ENCODE results near the gene ATG12.
"Not testable (repeated sequence)": the region's sequence is repeated elsewhere in the genome, so short reads cannot be mapped to it uniquely, and the experiment has no call there.

Gene ATG12

DNA sequence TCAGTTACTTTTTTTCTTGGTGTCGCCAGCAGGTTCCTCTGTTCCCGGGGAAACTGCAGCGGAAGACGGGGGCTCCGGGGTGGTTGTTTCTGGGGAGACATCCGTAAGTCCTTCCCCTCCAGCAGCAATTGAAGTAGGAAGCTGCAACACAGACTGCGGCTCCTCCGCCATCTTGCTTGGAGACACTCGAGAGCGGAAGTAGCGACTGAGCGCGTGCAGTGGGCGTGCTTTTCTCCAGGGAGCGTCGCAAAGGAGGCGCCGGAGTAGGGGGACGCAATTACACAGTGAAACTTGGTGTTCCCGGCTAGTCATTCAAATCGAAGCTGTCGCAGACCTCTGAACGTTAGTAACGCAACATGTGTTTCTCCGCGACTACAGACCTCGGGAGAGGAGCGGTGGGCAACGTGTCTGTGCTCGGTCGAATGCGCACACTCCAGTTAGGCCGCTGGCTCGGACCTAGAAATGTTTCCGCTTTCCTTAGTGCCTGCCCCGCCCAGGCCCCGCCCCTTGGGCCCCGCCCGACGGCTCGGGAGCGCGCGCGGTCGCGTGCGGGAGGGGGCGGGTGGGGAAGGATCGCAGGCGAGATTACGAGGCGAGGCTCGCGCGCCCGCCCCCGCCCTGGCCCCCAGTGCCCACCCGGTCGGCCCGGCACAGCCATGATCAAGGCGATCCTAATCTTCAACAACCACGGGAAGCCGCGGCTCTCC is at the start of gene ATG12, which contains the start of gene AP3S1:
TSS of gene ATG12 (minus strand) at position 184 of the 707 bp plus-strand sequence. CDS start at position 171, 13 bp downstream.
TSS of gene AP3S1 (plus strand) at position 554 of the 707 bp plus-strand sequence. CDS start at position 657, 103 bp downstream.
- peak; percentile 81 to 86 for DNase-seq (ENCODE audit: low read depth in 2 of 2)

DNA sequence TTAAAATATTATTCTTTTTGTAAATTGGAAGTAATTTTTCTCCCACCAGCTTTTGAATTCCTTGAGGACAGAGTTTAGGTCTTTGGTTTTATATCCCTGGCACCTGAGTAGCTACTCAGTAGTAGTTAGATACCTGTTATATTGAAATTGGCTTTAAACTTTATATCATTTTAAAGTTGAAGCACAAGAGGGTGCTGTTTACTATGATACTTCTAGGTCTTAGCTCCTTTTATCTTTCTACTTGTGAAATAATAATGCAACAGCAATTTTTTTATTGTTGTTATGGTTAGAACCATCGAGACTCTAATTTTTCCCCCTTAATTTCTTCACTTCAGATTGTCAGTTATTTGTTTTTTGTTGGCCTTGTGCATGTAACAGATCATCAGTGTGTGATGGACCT is 46.7 kb upstream of the ATG12 start:
- peak; percentile 5 to 12 for DNase-seq (ENCODE audit: low read depth in 2 of 2)

DNA sequence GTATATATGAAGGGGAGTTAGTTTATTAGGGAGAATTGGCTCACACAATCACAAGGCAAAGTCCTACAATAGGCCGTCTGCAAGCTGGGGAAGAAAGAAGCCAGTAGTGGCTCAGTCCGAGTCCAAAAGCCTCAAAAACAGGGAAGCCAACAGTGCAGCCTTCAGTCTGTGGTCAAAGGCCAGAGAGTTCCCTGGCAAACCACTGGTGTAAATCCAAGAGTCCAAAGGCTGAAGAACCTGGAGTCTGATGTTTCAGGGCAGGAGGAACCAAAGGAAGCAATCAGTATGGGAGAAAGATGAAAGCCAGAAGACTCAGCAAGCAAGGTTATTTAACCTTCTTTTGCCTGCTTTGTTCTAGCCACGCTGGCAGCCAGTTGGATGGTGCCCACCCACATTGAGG is 43.8 kb upstream of the ATG12 start:
- not testable (repeated sequence) for DNase-seq (ENCODE audit: low read depth in 2 of 2)

DNA sequence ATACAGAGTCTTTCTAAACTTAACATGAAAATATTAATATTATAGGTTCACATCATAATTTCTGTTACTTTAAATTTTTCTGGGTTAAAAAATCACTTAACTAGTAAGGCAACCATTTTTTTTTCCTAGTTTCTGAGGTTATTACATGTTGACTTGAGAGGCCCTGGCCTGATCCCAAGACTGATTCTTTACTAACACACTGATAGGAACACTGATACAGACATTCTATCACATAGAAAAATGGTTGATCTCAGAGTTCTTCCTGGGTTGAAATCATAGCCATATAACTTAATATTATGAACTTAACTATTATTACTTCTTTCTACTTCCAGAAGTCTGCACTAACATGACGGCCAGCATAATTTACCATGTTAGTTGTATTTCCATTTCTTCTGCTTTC is 43.3 kb upstream of the ATG12 start:
- DNase-seq (ENCODE audit: low read depth in 2 of 2), result no peak

DNA sequence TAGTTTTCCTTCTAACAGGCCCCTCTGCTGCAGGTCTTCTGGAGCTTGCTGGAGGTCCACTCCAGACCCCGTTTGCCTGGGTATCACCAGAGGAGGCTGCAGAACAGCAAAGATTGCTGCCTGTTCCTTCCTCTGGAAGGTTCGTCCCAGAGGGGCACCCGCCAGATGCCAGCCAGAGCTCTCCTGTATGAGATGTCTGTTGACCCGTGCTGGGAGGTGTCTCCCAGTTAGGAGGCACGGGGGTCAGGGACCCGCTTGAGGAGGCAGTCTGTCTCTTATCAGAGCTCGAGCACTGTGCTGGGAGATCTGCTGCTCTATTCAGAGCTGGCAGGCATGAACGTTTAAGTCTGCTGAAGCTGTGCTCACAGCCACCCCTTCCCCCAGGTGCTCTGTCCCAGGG is 41.1 kb upstream of the ATG12 start:
- not testable (repeated sequence) for DNase-seq (ENCODE audit: low read depth in 2 of 2)

DNA sequence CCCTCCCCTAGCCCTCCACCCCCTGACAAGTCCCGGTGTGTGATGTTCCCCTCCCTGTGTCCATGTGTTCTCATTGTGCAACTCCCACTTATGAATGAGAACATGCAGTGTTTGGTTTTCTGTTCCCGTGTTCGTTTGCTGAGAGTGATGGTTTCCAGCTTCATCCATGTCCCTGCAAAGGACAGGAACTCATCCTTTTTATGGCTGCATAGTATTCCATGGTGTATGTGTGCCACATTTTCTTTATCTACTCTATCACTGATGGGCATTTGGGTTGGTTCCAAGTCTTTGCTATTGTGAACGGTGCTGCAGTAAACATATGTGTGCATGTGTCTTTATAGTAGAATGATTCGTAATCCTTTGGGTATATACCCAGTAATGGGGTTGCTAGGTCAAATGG is 36.0 kb upstream of the ATG12 start:
- DNase-seq (ENCODE audit: low read depth in 2 of 2), result not testable (repeated sequence)

DNA sequence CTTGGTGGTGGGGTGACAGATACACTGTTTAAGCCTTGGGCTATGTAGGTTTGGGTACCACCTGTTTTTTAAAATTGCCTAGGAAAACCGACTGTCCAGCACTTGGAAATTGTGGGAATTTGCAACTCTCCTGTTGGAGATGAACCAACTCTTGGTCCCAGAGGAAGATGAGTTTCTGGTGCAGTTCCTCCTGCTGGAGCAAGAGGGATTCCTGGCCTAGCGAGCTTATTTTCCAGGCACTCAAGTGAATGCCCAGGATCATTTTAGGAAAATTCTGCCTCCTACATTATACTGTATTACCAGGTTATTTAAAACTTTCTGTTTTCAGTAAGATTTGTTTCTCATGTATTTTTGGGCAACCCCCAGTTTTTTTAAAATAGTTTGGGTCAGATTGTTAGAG is 34.1 kb upstream of the ATG12 start:
- DNase-seq (ENCODE audit: low read depth in 2 of 2), result no peak

DNA sequence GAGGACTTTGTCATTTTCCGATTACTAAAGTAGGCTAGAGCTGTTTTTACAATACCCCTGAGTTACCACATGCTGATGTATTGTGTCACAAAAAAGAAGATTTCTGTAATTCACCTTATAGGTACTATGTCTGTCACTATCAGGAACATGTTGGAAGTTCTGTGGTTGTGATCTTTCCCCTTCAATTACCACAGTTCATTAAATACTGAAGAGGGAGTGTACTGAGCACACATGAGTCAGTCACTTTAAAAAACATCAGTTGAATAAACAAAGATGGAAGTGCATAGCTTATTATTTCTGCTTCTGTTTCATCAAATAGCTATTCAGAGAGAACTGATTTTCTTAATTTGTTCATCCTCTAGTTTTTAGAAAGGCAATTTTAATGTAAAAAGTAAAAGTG is 32.0 kb upstream of the ATG12 start:
- DNase-seq (ENCODE audit: low read depth in 2 of 2), result no peak

DNA sequence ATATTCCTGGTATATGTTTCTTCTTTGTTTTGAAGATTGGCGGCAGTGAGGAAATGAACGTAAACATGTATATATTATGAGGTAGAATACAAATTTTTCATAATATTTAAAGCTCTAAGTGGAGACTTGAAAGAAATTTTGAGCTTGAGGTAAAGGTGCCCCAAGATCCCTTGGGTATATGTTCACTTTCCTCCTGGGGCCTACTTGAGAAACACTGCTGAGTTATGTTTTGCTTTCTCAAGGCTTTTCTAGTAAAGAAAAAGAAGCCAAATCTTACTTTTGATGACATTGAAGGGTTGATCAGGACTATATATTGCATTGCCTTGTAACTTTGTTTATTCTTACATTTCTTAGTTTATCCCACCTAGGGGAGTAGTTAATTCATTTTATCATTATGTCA is 31.1 kb upstream of the ATG12 start:
- DNase-seq (ENCODE audit: low read depth in 2 of 2), result no peak

DNA sequence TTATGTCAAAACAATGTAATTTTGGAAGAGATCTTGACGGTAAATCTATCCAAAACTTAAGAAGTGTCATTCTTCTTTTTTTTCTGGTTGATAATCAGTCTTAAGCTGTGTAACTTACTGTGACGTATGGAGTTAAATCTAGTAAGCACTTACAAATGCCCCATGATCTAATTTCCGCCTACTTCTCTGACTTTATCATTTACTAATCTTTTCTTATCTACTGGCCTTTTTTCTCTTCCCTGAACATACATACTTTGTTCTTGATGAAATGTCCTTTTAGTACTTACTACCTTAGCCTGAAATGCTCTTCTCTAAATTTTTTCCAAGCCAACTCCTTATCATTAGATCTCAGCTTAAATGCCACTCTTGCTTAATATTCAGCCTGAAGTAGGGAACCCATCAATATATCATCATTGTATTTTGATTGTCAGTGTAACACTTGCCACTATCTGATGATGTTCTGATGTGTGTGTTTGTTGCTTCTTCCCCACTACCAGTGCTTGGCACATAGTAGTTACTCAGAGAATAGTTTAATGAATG is 28.0 kb upstream of the ATG12 start:
- no peak for DNase-seq (ENCODE audit: low read depth in 2 of 2)

DNA sequence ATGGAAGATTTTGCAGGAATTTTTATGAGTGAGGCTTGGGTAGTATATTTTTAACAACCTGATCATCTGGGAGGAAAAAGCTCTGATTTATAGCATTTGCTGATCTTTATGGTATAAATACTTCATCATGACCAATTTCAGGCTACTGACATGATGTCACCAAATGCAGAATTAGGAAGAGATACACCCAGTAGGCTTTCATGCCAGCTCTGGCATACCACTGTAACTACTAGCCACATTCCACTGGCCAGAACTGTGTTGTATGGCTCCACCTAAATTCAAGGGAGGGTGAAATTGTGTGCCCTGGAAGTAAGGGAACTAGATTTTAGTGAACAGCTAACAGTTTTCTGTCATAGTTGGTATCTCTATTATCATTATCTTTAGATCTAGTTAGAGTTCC is 18.0 kb upstream of the ATG12 start:
- no peak for DNase-seq (ENCODE audit: low read depth in 2 of 2)

DNA sequence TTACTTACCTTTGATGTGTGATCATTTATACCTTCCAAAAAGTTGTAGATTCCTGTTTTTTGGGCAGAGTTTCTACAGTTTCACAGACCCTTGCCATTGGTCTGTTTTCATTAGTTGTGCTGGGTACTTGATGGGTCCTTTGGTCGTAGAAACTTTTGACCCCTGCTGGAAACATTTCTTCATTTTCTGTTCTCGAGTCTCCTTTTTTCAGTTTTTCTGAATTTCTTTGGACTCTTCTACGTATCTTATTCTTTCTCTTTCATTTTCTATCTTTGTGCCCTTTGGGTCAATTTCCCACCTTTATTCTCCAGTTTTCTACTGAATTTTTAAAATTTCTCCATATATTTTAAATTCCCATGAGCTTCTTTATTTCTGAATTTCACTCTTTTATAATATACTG is 17.0 kb upstream of the ATG12 start:
- DNase-seq (ENCODE audit: low read depth in 2 of 2), result no peak

DNA sequence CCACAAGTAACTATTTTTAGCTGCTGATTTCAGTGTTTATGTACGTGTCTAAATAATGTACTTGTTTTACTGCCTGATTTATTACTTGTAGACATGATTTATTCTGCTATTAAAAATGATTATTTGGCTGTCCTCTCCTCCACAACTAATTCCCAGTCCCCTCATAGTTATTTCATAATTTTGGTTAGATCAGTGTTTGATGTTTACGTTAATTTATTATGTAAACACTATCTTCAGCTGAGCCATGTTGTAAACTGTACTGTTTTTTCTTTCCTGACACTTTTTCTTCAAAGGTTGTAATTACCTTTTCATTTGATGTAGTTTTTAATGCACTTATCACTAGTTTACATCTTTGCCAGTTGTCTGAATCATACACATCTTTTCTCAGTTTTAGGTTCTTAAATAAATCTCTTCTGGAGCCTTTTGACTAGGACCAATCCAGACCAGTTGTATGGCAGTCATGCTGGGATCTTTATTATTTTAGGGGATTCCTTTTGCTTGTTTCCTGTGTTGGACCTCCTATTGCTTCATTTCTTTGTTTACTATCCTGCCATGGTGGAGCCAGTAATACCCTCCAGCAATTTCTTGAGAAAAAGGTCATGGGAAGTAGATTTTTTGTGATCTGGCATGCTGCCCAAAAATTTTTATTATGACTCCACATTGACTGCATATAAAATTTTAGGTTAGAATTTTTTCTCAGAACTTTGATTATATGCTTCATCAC is 16.4 kb upstream of the ATG12 start:
- peak in 1 of 2 experiments; percentile 19 for DNase-seq (ENCODE audit: low read depth in 2 of 2)

DNA sequence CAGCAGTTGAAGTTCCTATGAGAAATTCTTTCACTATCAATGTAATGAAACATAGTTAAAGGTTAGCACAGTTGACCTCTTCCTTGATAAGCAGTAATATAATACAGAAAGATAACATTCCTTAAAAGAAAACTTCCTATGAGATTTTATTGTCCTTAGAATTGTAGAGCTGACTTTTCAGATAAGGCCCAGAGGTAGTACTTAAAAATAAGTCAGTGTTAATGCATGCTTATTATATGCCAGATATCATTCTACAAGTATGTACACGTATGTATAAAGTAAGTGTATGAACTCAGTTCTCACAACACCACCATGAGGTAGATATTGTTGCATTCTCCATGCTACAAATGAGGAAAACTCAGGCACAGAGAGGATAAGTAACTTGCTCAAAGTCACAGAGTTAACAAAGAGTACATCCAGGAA is 15.7 kb upstream of the ATG12 start:
- DNase-seq (ENCODE audit: low read depth in 2 of 2), result no peak

DNA sequence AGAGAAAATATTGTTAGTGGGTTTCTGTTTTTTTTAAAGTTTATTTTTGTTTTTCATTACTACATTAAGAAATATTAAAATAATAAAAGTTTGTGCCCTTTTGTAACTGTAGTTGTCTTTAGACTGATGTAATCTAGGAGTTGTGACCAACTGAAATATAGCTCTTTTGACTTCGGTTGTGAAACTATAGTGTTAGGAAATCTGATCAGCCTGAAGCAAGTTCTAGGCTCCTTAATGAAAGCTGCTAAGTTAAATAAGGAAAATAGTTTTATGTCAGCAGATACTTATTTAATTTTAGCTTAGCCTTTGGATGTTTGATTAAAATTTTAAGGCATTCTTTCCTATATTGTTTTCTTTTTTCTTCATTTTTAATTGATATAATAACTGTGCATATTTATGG is 14.6 kb upstream of the ATG12 start:
- DNase-seq (ENCODE audit: low read depth in 2 of 2), result no peak

DNA sequence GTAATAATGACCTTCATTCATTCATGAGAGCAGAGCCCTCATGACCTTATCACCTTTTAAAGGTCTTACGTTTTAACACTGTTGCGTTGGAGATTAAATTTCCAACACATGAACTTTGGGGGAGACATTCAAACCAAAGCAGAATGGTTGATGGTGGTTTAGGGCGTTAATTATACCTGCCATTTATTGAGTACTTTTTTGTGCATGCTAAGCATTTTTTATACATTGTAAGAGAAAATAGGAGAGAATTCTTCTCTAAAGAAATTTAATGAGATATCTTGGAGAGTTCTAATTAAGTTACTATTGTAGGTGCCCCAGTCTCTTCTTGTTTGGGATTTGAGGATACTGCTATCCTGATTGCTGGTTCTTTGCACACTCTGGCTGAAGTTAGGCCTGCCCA is 12.8 kb upstream of the ATG12 start:
- no peak for DNase-seq (ENCODE audit: low read depth in 2 of 2)

DNA sequence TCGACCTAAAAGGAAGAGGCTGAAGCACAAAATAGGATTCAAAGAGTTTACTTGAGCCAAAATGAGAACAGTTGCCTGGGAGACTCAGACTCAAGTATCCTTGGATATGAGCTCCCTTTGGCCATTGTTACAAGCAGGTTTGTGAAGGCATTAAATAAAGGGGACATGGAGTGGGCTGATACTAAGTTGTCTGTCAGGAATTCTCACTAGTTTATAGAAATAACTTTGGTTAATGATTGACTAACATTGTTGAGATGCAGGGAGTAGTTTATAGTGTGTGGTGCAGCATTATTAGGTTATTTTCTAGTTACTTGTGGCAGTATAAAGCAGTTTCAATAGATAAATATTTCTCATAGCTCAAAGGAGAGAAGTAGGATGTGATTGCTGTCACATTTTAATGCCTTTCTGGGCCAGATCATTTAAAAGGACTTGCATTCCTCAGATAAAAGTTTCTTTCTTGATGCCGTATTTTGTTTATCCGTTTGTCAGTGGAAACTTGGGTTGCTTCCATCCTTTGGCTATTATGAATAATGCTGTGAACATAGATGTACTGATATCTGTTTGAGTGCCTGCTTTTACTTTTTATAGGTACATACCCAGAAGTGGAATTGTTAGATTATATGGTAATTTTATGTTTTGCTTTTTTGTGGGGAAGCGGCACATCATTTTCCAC is 9.5 kb upstream of the ATG12 start:
- DNase-seq (ENCODE audit: low read depth in 2 of 2), result no peak

DNA sequence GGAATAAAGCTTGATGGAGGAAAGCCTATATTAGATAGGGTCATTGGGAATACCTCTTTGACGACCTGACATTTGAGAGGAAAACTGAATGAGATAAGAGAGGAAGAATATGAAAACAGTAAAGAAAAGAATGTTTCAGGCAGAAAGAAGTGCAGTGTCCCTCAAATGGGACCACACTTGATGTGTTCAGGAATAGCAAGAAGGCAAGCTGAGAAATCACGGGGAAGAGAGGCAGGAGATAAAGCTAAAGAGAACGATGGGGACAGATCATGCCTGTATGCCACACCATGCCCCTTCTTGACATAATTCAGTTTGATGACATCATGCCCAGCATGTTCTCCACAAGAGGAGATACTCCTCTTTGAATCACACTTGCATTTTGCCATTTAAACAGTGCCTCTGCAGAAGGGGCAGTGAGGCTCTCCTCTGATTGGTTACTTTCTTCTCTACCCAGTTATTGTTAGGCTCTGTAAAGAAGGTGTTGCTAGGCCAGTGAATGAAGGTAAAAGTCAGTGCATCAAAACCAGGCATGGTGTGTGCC is 8.0 kb upstream of the ATG12 start:
- DNase-seq (ENCODE audit: low read depth in 2 of 2), result no peak

DNA sequence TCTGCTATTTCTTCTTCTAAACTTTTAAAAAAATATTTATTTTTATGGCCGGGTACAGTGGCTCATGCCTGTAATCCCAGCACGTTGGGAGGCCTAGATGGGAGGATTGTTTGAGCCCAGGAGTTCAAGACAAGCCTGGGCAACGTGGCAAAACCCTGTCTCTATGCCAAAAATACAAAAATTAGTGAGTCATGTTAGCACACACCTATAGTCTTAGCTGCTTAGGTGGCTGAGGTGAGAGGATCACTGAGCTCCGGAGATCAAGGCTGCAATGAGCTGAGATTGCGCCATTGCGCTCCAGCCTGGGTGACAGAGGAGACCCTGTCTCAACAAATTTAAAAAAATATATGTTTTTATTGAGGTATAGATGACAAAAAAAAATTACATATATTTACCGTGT is 5.9 kb upstream of the ATG12 start:
- no peak for DNase-seq (ENCODE audit: low read depth in 2 of 2)

DNA sequence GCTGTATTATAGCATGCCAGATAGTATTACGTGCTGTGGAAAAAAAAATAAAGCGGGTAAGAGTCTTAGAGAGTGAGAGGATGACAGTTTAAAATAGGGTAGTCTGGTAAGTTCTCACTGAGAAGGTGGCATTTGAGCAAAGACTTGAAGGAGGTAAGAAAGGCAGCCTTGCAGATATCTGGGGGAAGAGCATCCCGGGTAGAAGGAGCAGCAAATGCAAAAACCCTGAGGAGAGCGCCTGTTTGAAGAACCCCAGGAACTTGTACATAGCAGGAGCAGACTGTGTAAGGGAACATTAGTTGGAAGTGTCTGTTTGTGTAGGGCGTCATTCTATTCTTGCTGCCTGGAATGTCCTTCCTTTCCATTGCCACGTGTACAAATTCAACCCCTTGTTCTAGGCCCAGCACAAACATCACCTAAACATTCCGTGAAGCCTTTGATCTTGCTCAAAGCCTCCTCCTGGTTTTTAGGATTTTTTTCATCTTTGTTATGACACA is 3.0 kb upstream of the ATG12 start:
- DNase-seq (ENCODE audit: low read depth in 2 of 2), result no peak

DNA sequence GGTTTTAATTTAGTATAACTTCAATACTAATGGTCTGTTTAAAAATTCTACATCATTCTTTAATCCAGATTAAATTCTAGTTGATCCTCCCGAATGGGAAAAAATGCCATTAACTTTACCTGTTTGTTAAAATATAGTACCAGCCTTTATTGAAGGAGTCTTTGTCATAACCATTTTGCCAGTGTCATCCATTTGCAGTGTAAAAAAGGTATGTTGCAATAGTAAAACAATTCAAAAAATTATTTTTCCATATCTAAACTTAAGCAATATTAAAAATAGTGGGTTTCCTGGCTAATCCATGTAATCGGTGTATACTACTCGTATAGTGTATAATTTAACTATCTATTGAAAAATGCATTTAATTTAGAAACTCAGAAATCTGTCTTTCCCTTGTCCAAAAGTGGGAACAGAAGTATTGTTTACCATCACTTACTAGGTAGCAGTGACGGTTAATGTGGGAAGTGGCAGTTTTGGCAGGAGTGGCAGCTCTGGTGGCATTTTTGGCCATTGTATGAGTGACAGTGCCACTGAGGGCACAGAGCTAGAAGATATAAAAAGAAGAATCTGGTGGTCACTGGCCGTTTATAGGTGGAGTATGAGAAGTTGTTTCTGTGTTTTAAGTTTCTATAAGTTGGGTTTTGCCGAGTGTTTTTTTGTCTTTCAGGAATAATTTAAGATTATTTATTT is 2.2 kb upstream of the ATG12 start:
- no peak for DNase-seq (ENCODE audit: low read depth in 2 of 2)

All from fibroblast of skin of left quadriceps (primary cell).